SK-N-SH (cell line): ENCODE results near the gene HSPG2. TPM values are rescaled to one million over a fixed set of nuclear protein-coding genes. Genes with fewer than 3 reads are reported as not detected.
"Not testable (repeated sequence)": the region's sequence is repeated elsewhere in the genome, so short reads cannot be mapped to it uniquely, and the experiment has no call there.

Source experiments
- CTCF ChIA-PET: fragments of 300-600, 350-600 bp; formaldehyde crosslinking; extraction: SDS; loops from one replicate; lab custom pipeline; 2021; lab: Yijun Ruan, JAX
- POLR2A ChIA-PET: fragments of 350-600 bp; sonication (Branson Sonifier 250); formaldehyde crosslinking; extraction: SDS; loops from one replicate; lab custom pipeline; 2020; ENCODE audit warnings: antibody characterized with exemption, inconsistent platforms; lab: Yijun Ruan, JAX
- DNase-seq: peaks from one replicate; pipeline ENCODE4 v3.0.0; 2012
- H2AFZ ChIP-seq: fragments of 200-600 bp; sonication (generic); 2 replicates; pipeline ENCODE4 v1.8.1; 2016; ENCODE audit warnings: antibody characterized with exemption, mild to moderate bottlenecking, low read depth
- H3F3A ChIP-seq: fragments of 200-600 bp; sonication (generic); replicated peaks from 2 replicates; pipeline ENCODE3; 2016; ENCODE audit warnings: antibody characterized with exemption, mild to moderate bottlenecking; ENCODE audit not compliant: insufficient read depth
- H3K27ac ChIP-seq, 2 experiments: fragments of 200-500 bp in 1 of 2; fragments of 200-600 bp in 1 of 2; sonication (Bioruptor generic) in 1 of 2; sonication (generic), shearing (Covaris generic) in 1 of 2; 2 replicates each; pipeline versions ENCODE4 v1.5.1 to v1.6.1; 2014 to 2016; ENCODE audit warnings: low read depth in 2 of 2, inconsistent platforms in 1 of 2, low read length in 1 of 2, mild to moderate bottlenecking in 1 of 2, mixed read lengths in 1 of 2
- H3K27me3 ChIP-seq: fragments of 200-600 bp; sonication (generic), shearing (Covaris generic); 2 replicates; pipeline ENCODE4 v1.6.1; 2016; ENCODE audit warnings: mixed run types; ENCODE audit not compliant: insufficient read depth
- H3K36me3 ChIP-seq, 2 experiments: fragments of 200-500 bp in 1 of 2; fragments of 200-600 bp in 1 of 2; sonication (Bioruptor generic) in 1 of 2; sonication (generic) in 1 of 2; replicated peaks in 1 of 2; 2 replicates each; pipeline versions ENCODE3 to v1.5.1; 2014 to 2016; ENCODE audit warnings: low read length in 1 of 2, mild to moderate bottlenecking in 1 of 2; ENCODE audit not compliant: insufficient read depth in 2 of 2, control insufficient read depth in 1 of 2
- H3K4me1 ChIP-seq, 2 experiments: fragments of 200-500 bp in 1 of 2; fragments of 200-600 bp in 1 of 2; sonication (Bioruptor generic) in 1 of 2; sonication (generic), shearing (Covaris generic) in 1 of 2; 2 replicates each; pipeline versions ENCODE4 v1.5.1 to v1.6.1; 2014 to 2016; ENCODE audit warnings: low read depth in 1 of 2, low read length in 1 of 2, mixed run types in 1 of 2; ENCODE audit not compliant: insufficient read depth in 2 of 2, control insufficient read depth in 1 of 2
- H3K4me2 ChIP-seq: fragments of 200-600 bp; sonication (generic), shearing (Covaris generic); 2 replicates; pipeline ENCODE4 v1.6.1; 2017; ENCODE audit warnings: mixed run types
- H3K4me3 ChIP-seq, 2 experiments: fragments of 200-500 bp in 1 of 2; fragments of 200-600 bp in 1 of 2; sonication (Bioruptor generic) in 1 of 2; sonication (generic), shearing (Covaris generic) in 1 of 2; 2 replicates each; pipeline versions ENCODE4 v1.5.1 to v1.8.1; 2014 to 2016; ENCODE audit warnings: low read depth in 2 of 2, inconsistent platforms in 1 of 2, low read length in 1 of 2, mild to moderate bottlenecking in 1 of 2, mixed read lengths in 1 of 2, moderate library complexity in 1 of 2
- H3K79me2 ChIP-seq: fragments of 200-600 bp; sonication (generic); 2 replicates; pipeline ENCODE4 v1.8.1; 2017; ENCODE audit warnings: mild to moderate bottlenecking; ENCODE audit not compliant: insufficient read depth
- H3K9ac ChIP-seq: fragments of 200-600 bp; sonication (generic); 2 replicates; pipeline ENCODE4 v1.6.1; 2017; ENCODE audit warnings: mixed run types
- H3K9me2 ChIP-seq: fragments of 200-600 bp; sonication (generic); 2 replicates; pipeline ENCODE4 v1.6.1; 2017; ENCODE audit warnings: mixed run types
- H3K9me3 ChIP-seq: fragments of 200-600 bp; sonication (generic); 2 replicates; pipeline ENCODE4 v1.6.1; 2017; ENCODE audit warnings: mixed run types, mild to moderate bottlenecking, moderate library complexity
- H4K20me1 ChIP-seq: fragments of 200-600 bp; sonication (generic); 2 replicates; pipeline ENCODE4 v1.6.1; 2017; ENCODE audit warnings: mild to moderate bottlenecking, mixed run types; ENCODE audit not compliant: insufficient read depth
- WGBS: methylation state at CpG from one replicate; pipeline ENCODE4 v1.1.6; 2017; ENCODE audit warnings: low lambda C conversion rate; 5-methylcytosine and 5-hydroxymethylcytosine counted together
- polyA plus RNA-seq, 3 experiments: library from polyadenylated mRNA; depleted of rRNA; stranded (reverse); fragments of >200 nt; gene quantifications; 2 replicates each; pipeline ENCODE4 v1.2.3, GENCODE V29; 2012

HSPG2 gene
- polyA plus RNA-seq, 1 of the 3 experiments (the other 2 are of a cell fraction): 28.9 TPM

DNA sequence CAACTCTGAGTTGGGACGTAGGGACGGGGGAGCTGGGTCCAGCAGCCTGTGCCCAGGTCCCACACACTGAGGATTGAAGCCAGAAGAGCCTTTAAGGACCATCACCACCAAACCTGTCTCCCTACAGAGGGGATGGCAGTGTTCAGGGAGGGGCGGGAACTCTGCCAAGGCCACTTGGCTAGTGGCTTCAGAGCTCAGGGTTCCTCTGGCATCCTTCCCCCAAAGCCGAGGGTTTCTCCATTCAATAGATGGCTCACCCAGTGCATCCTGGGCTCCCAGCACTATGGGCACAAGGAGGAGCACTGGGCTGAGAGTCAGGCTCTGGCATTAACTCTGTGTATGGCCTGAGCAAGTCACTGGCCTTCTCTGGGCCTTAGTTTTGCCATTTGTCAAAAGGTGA is 44.1 kb upstream of the HSPG2 start:
- CTCF ChIA-PET, H3K9me3 ChIP-seq, H3K9ac ChIP-seq, H4K20me1 ChIP-seq, POLR2A ChIA-PET, H3K4me1 ChIP-seq, DNase-seq, H3K79me2 ChIP-seq, H3K27me3 ChIP-seq, H3F3A ChIP-seq, H3K27ac ChIP-seq, H3K9me2 ChIP-seq, H3K4me2 ChIP-seq, H2AFZ ChIP-seq, H3K36me3 ChIP-seq, H3K4me3 ChIP-seq: not testable (repeated sequence)
- WGBS: no CpG with 5 or more reads among the region's 4 CpGs

DNA sequence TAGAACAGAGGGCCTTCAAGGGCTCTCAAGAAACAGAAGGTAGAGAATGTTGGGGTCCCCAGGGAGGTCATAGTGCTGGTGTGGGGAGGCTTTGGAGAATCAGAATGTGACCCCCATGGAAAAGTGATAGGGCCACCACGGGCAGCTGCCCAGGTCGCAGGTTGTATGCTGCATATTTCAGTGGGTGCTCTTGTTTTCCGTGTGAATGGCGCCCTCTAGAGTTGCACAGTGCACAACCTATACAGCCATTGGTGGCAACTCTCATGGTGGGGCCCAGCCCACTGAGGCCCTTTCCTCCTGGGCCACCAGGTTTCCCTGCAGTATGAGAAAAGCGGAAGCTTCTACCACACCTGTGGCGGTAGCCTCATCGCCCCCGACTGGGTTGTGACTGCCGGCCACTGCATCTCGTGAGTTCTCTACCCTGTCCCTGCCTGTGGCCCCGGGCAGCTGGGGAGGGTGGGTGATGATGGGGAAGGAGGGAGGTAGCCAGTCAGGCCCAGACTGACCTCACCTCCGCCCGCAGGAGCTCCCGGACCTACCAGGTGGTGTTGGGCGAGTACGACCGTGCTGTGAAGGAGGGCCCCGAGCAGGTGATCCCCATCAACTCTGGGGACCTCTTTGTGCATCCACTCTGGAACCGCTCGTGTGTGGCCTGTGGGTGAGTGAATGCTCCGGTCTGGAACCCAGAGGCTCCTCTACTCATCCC is 43.6 kb upstream of the HSPG2 start:
- H3K4me1 ChIP-seq, CTCF ChIA-PET, DNase-seq, H3K36me3 ChIP-seq, H3K27ac ChIP-seq, H2AFZ ChIP-seq, POLR2A ChIA-PET, H3K4me3 ChIP-seq, H3K9me2 ChIP-seq, H3F3A ChIP-seq, H3K27me3 ChIP-seq, H3K4me2 ChIP-seq, H4K20me1 ChIP-seq, H3K9ac ChIP-seq, H3K79me2 ChIP-seq, H3K9me3 ChIP-seq: not testable (repeated sequence)
- WGBS: 58% methylated on average over 4 of the region's 21 CpGs

DNA sequence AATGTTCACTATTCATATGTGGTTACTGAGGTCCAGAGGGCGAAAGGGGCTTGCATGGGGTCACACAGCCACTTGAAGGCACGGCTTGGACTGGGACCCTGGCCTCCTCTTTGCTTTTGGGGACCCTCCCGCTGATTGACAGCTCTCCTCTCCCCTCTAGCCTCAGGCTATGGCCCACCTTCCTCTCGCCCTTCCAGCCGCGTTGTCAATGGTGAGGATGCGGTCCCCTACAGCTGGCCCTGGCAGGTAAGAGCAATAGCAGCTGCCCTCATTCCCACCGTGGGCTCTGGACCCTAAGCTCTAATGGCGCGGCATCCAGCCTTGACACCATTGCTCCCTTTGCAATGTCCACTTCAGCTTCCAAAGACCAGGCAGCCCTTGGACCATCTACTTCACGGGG is 41.1 kb upstream of the HSPG2 start:
- CTCF ChIA-PET: interaction anchor here (1.0 to 1.3 kb wide), 2 partner anchors 14 to 15 kb away, joined by 3 to 4 read pairs; no protein-coding TSS in a partner anchor

DNA sequence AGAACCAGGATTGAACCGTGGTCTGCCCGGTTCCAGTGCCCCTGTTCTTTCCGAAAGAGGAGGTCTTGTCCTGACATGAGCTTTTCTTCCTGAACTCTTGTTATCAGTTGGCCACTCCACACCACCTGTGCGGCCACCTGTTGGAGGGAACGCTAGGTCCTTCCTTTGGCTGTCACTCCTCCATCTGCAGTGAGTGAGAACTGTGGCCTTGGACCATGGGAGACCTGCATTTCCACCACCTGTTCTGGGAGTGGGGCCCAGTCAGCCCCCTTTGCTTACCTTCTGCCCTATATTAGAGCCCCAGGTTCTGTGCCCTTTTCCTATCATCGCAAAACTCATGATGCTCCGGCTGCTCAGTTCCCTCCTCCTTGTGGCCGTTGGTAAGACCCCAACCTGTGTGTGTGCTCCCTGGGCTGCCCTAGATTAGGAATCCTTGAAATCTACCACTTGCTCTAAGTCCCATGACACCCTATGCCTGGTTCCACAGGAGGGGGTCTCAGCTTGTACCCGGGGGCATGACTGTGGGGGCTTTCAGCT is 39.7 kb upstream of the HSPG2 start, which contains the start of gene CELA3B:
Gene CELA3B (plus strand): TSS at position 320 of the 537 bp plus-strand sequence. CDS start 18 bp downstream, at position 338.
- DNase-seq, H3K4me2 ChIP-seq, CTCF ChIA-PET: not testable (repeated sequence)

More for the DNA sequence above, 41.1 kb upstream of the HSPG2 start:
- 72% methylated on average over 11 of the region's 11 CpGs for WGBS
- H3K9me3 ChIP-seq, H3K4me1 ChIP-seq, H3K4me3 ChIP-seq, H3K79me2 ChIP-seq, H4K20me1 ChIP-seq, DNase-seq, H2AFZ ChIP-seq, H3F3A ChIP-seq, H3K36me3 ChIP-seq, H3K4me2 ChIP-seq, POLR2A ChIA-PET, H3K27me3 ChIP-seq, H3K27ac ChIP-seq, H3K9me2 ChIP-seq, H3K9ac ChIP-seq: not testable (repeated sequence)

DNA sequence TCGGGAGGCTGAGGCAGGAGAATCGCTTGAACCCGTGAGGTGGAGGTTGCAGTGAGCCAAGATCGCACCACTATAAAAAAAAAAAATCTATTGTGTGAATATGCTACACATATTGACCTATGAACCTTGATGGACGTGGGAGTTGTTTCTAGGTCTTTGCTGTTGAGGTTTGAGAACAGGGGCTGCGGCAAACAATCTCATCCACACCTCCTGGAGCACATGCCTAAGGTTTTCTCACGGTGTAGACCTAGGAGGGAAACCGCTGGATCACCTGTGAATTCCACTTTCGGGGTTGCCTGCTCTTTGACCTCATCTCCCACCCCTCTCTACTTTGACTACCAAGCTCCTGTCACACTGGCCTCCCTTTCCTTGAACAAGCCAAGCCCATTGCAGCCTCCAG is 38.2 kb upstream of the HSPG2 start:
- H3K27ac ChIP-seq, H3K9me2 ChIP-seq, POLR2A ChIA-PET, H3K4me1 ChIP-seq, H3K9ac ChIP-seq, H3K9me3 ChIP-seq, H3F3A ChIP-seq, H3K79me2 ChIP-seq, H4K20me1 ChIP-seq, H3K4me2 ChIP-seq, H3K4me3 ChIP-seq, CTCF ChIA-PET, DNase-seq, H3K36me3 ChIP-seq, H3K27me3 ChIP-seq, H2AFZ ChIP-seq: not testable (repeated sequence)
- WGBS: 84% methylated on average over 9 of the region's 9 CpGs

More for the DNA sequence above, 39.7 kb upstream of the HSPG2 start, which contains the start of gene CELA3B:
- H3F3A ChIP-seq, H3K9me2 ChIP-seq, H2AFZ ChIP-seq, H3K27me3 ChIP-seq, H3K9ac ChIP-seq, H3K4me3 ChIP-seq, H3K36me3 ChIP-seq, POLR2A ChIA-PET, H4K20me1 ChIP-seq, H3K9me3 ChIP-seq, H3K4me1 ChIP-seq, H3K27ac ChIP-seq, H3K79me2 ChIP-seq: not testable (repeated sequence)
- 76% methylated on average over 9 of the region's 9 CpGs for WGBS

DNA sequence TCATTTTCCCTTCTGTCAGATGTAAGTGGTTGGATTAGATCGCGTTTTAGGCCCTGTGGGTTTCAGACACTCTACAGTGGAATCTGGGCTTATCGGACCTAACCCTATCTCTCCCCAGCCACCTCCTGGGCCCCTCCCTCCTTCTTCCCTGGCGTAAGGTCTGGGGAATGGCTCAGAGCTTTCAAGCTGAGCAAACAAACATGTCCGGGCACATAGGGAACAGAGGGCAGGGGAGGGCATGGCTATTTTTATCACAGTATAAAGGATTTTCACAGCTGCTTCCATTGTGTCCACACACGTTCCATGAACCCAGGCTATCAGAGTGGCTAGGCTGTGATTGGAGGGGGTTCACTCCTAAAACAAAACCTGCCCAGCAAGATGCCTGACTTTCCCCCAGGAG is 37.6 kb upstream of the HSPG2 start:
- H3K4me3 ChIP-seq, H3K27me3 ChIP-seq, H4K20me1 ChIP-seq, H3F3A ChIP-seq, POLR2A ChIA-PET, H3K4me1 ChIP-seq, H3K9me3 ChIP-seq, H3K27ac ChIP-seq, H3K4me2 ChIP-seq, H3K36me3 ChIP-seq, H2AFZ ChIP-seq, CTCF ChIA-PET, H3K9me2 ChIP-seq, DNase-seq, H3K79me2 ChIP-seq, H3K9ac ChIP-seq: not testable (repeated sequence)
- WGBS: 90% methylated on average over 6 of the region's 6 CpGs
